ENCODE data around the gene LRIT2. TPM values are rescaled to one million over a fixed set of nuclear protein-coding genes. Genes with fewer than 3 reads are reported as not detected.

Gene LRIT2
- total RNA-seq, 2 experiments from 2014 or later: not detected

DNA sequence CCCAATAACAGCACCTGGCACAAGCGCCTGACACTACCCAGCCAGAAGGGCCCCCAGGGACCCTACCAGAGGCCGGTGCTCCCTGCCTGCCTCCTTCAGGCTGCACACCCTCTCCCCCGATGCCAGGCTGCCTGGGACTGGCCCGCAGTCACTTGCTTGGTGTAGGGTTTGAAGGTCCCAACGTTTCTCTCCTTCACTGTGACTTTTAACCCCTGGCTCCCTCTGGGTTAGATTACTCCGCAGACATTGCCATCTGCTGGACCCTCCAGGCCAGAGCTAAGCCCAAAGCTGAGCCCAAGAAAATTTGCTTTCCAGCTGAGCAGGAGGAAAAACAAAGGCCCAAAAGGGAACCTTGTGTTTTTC lies 24.1 kb downstream of the LRIT2 start:
- Histone ChIP-seq H3K79me2 (ENCODE audit: insufficient read depth, low read depth, low read length) (no peaks in the 10 kb centered on the region), H4K20me1 (ENCODE audit: insufficient read depth, low read length) (no peaks in the 10 kb centered on the region), H3K9me2 (ENCODE audit: insufficient read depth, low read length) (no peaks in the 10 kb centered on the region), H2AFZ (ENCODE audit: low read length) (no peak overlapping the region), H3K4me2 (ENCODE audit: low read length) (no peak overlapping the region), H3K4me3 (ENCODE audit: low read depth, low read length, poor library complexity, severe bottlenecking) (no peak overlapping the region), H3K36me3 (ENCODE audit: insufficient read depth, low read length) (no peaks in the 10 kb centered on the region), H3K4me1 (ENCODE audit: insufficient read depth, low read length, poor library complexity, severe bottlenecking) (no peaks in the 10 kb centered on the region), H3K27ac (ENCODE audit: low read depth, low read length, poor library complexity, severe bottlenecking) (no peak overlapping the region), H3K9me3 (ENCODE audit: low read length) (no peaks in the 10 kb centered on the region)
- no peak for DNase-seq (ENCODE audit: low spot score)
- BruUV-seq (replicated peaks): no TSS peak
- intact Hi-C loops (cut with micrococcal nuclease; ENCODE audit: unreplicated experiment): no loop called here
- ChIA-PET CTCF (ENCODE audit: unreplicated experiment) (no interaction called here), POLR2A (no interaction called here)
- no peak for TF ChIP-seq EZH2phosphoT487 (IDR thresholded peaks at IDR 0.05; ENCODE audit: borderline replicate concordance, low read depth, low read length)
- TF ChIP-seq, protein P1, sequence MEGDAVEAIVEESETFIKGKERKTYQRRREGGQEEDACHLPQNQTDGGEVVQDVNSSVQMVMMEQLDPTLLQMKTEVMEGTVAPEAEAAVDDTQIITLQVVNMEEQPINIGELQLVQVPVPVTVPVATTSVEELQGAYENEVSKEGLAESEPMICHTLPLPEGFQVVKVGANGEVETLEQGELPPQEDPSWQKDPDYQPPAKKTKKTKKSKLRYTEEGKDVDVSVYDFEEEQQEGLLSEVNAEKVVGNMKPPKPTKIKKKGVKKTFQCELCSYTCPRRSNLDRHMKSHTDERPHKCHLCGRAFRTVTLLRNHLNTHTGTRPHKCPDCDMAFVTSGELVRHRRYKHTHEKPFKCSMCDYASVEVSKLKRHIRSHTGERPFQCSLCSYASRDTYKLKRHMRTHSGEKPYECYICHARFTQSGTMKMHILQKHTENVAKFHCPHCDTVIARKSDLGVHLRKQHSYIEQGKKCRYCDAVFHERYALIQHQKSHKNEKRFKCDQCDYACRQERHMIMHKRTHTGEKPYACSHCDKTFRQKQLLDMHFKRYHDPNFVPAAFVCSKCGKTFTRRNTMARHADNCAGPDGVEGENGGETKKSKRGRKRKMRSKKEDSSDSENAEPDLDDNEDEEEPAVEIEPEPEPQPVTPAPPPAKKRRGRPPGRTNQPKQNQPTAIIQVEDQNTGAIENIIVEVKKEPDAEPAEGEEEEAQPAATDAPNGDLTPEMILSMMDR (conservative IDR thresholded peaks at IDR 0.05; ENCODE audit: low read length): no peak

DNA sequence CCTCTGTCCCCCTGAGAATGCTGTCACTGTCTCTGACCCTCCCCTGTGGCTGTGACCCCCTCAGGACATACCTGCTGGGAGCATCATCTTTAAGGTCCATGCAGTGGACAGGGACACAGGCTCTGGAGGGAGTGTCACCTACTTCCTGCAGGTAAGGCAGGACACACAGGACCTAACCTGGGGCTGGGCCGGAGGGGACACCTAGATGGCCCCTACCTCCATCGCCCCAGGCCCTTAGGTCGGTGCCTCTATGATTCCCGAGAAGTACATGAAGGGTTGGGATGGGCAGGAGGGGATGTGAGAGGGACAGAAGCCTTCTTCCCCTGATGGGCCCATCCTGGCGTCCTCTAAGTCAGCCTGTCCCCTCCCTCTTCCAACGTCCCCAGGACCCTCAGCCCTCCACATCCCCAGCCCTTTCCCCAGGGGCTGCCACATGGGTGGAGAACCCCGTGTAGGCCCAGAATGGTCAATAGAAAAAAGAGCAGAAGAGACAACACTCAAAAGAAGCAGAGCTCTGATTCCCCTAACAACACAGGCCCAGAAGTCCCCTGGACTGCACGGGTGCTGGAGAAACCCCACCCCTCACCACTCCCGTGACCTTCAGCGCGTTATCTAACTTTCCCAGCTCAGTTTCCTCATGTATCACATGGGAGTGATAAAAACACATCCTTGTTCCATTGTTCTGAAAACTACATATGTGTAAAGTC lies 24.7 kb downstream of the LRIT2 start:
- no peak for TF ChIP-seq EZH2phosphoT487 (IDR thresholded peaks at IDR 0.05; ENCODE audit: borderline replicate concordance, low read depth, low read length)
- TF ChIP-seq, protein P1 (conservative IDR thresholded peaks at IDR 0.05; ENCODE audit: low read length): no peak
- no peak for DNase-seq (ENCODE audit: low spot score)
- Histone ChIP-seq H3K4me2 (ENCODE audit: low read length) (no peak overlapping the region), H3K36me3 (ENCODE audit: insufficient read depth, low read length) (no peaks in the 10 kb centered on the region), H3K9me2 (ENCODE audit: insufficient read depth, low read length) (no peaks in the 10 kb centered on the region), H3K9me3 (ENCODE audit: low read length) (no peaks in the 10 kb centered on the region), H2AFZ (ENCODE audit: low read length) (no peak overlapping the region), H3K4me1 (ENCODE audit: insufficient read depth, low read length, poor library complexity, severe bottlenecking) (no peaks in the 10 kb centered on the region), H3K4me3 (ENCODE audit: low read depth, low read length, poor library complexity, severe bottlenecking) (no peak overlapping the region), H3K27ac (ENCODE audit: low read depth, low read length, poor library complexity, severe bottlenecking) (no peak overlapping the region), H3K79me2 (ENCODE audit: insufficient read depth, low read depth, low read length) (no peaks in the 10 kb centered on the region), H4K20me1 (ENCODE audit: insufficient read depth, low read length) (no peaks in the 10 kb centered on the region)
- intact Hi-C loops (cut with micrococcal nuclease; ENCODE audit: unreplicated experiment): no loop called here
- BruUV-seq (replicated peaks): no TSS peak
- POLR2A ChIA-PET: no interaction called here
- CTCF ChIA-PET (ENCODE audit: unreplicated experiment): no interaction called here

DNA sequence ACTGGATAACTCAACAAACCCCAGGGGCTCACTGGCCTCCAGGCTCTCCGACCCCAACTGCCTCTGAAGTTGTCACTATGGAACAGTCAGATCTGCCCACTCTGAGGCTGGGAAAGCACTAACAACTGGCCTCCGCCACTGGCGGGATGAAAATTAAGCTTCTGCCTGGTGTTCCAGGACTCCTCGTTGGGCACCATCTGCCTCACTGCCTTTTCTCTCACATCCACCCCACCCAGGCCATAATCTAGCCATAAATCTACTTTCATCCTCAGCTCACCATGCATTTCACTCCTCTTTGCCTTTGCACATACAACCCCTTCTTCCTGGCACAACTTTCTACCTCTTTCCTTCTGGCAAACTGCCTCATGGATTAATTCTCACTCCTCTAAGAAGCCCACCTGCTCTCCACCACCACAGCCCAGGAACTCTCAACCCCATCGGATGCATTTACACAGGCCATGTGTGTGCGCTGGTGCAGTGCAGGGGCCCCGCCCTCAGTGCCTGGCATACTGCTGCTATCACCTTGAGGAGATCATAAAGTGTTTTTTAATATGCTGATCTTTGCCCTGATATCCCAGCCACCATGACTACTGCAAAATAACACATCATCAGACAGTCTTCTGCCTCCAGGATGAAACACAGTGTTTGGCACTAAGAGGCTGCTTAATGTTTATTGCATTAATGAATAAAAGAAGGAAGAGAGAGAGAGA lies 27.0 kb downstream of the LRIT2 start:
- Histone ChIP-seq H3K79me2 (ENCODE audit: insufficient read depth, low read depth, low read length) (no peaks in the 10 kb centered on the region), H3K4me3 (ENCODE audit: low read depth, low read length, poor library complexity, severe bottlenecking) (no peak overlapping the region), H4K20me1 (ENCODE audit: insufficient read depth, low read length) (no peaks in the 10 kb centered on the region), H3K9me3 (ENCODE audit: low read length) (no peaks in the 10 kb centered on the region), H3K9me2 (ENCODE audit: insufficient read depth, low read length) (no peaks in the 10 kb centered on the region), H3K4me2 (ENCODE audit: low read length) (no peak overlapping the region), H2AFZ (ENCODE audit: low read length) (no peak overlapping the region), H3K36me3 (ENCODE audit: insufficient read depth, low read length) (no peaks in the 10 kb centered on the region), H3K4me1 (ENCODE audit: insufficient read depth, low read length, poor library complexity, severe bottlenecking) (no peaks in the 10 kb centered on the region), H3K27ac (ENCODE audit: low read depth, low read length, poor library complexity, severe bottlenecking) (no peak overlapping the region)
- no peak for DNase-seq (ENCODE audit: low spot score)
- POLR2A ChIA-PET: no interaction called here
- no TSS peak for BruUV-seq (replicated peaks)
- CTCF ChIA-PET (ENCODE audit: unreplicated experiment): no interaction called here
- intact Hi-C loops (cut with micrococcal nuclease; ENCODE audit: unreplicated experiment): no loop called here
- TF ChIP-seq, protein P1 (conservative IDR thresholded peaks at IDR 0.05; ENCODE audit: low read length): no peak
- no peak for TF ChIP-seq EZH2phosphoT487 (IDR thresholded peaks at IDR 0.05; ENCODE audit: borderline replicate concordance, low read depth, low read length)
